Mucosa of descending colon (tissue), 3 donors: ENCODE results near the gene FAM149B1. TPM values are rescaled to one million over a fixed set of nuclear protein-coding genes. Genes with fewer than 3 reads are reported as not detected.

Experiments used
- ATAC-seq: fragments of 200-7000 bp; cut with Tn5 transposase; one replicate; pipeline ENCODE4 v1.9.1; 2020; ENCODE audit warnings: mild to moderate bottlenecking, moderate library complexity
- DNase-seq, 3 donors: peaks; one replicate each; pipeline ENCODE4 v3.0.0-alpha.2; 2020
- H3K36me3 ChIP-seq: fragments of 200-600 bp; one replicate; pipeline ENCODE4 v1.8.0; 2021; ENCODE audit warnings: low read depth, mild to moderate bottlenecking
- H3K4me1 ChIP-seq: fragments of 200-600 bp; one replicate; pipeline ENCODE4 v1.8.0; 2021; ENCODE audit warnings: low read depth, mild to moderate bottlenecking
- H3K4me3 ChIP-seq: fragments of 200-600 bp; one replicate; pipeline ENCODE4 v1.8.0; 2021; ENCODE audit warnings: mild to moderate bottlenecking
- H3K9me3 ChIP-seq: fragments of 200-600 bp; one replicate; pipeline ENCODE4 v1.8.0; 2021; ENCODE audit warnings: mild to moderate bottlenecking
- CTCF ChIP-seq: fragments of 200-600 bp; IDR thresholded peaks from one replicate; pipeline ENCODE4 v1.8.0; 2022; ENCODE audit warnings: antibody characterized with exemption, mild to moderate bottlenecking
- intact Hi-C, 2 donors: fragments of 100-400 bp; cut with DNase I in 1 of 2; cut with micrococcal nuclease in 1 of 2; formaldehyde crosslinking; loops; one replicate each; pipeline versions ENCODE4 v1.11.0 to v1.11.1; 2022; cut with DNase I, micrococcal nuclease
- total RNA-seq, 3 donors: library from RNA; stranded (reverse); fragmentation: NEBNext Ultra II Directional in 2 of 3; extraction: Animal tissue kit (Norgen Biotek cat#: 25700) in 2 of 3; gene quantifications; one replicate each; pipeline versions ENCODE4 v1.2.1 to v1.2.4, GENCODE V29; 2021 to 2023
- donor health status: DM: no; HTN: no; CAD: no; lungs with moderate emphysema.
- donor health status: DM: no; HTN: no; CAD: no.
- donor health status: DM: no; HTN: yes; CAD: no.

The FAM149B1 gene
- total RNA-seq, 3 donors from 2014 or later: 15.4 to 23.0 (median 20.5) TPM

DNA sequence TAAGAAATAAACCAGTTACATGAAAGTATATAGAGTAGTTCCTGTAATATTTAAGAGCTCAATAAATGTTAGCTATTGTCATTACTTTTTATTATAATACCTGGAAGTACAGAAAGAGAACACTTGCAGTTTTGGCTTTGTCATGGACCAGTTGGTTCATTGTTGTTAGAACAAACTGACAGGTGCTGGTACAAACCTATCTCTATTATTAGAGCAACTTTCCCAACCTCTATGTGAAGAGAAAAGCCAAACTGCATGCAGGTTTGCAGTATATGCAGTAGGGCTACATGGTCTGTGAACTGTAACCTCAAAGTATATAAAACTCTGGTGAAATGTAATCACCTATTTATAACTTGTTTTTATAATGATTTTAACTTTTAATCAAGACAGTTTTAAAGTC lies 58.7 kb downstream of the FAM149B1 start:
- H3K36me3 ChIP-seq: no peaks in the 10 kb centered on the region
- no peak for TF ChIP-seq CTCF

GRCh38 chr10:73228247-73228646 lies 60.3 kb downstream of the FAM149B1 start:
- DNase-seq (no peak), ATAC-seq (no peak)
- H3K4me1 ChIP-seq: no peaks in the 10 kb centered on the region
- no peak overlapping the region for H3K4me3 ChIP-seq
- no peaks in the 10 kb centered on the region for H3K9me3 ChIP-seq
- TF ChIP-seq CTCF: no peak
- no peaks in the 10 kb centered on the region for H3K36me3 ChIP-seq
- intact Hi-C loops: no loop called here

More for the DNA sequence above, 58.7 kb downstream of the FAM149B1 start:
- intact Hi-C loops: no loop called here
- Histone ChIP-seq H3K9me3 (no peaks in the 10 kb centered on the region), H3K4me1 (no peaks in the 10 kb centered on the region), H3K4me3 (no peak overlapping the region)
- ATAC-seq (no peak), DNase-seq (no peak)

GRCh38 chr10:73229567-73229966 lies 61.6 kb downstream of the FAM149B1 start:
- Histone ChIP-seq H3K9me3 (no peaks in the 10 kb centered on the region), H3K36me3 (no peaks in the 10 kb centered on the region), H3K4me1 (no peaks in the 10 kb centered on the region), H3K4me3 (no peak overlapping the region)
- DNase-seq: no peak
- intact Hi-C loops: no loop called here
- ATAC-seq: no peak
- no peak for TF ChIP-seq CTCF

DNA sequence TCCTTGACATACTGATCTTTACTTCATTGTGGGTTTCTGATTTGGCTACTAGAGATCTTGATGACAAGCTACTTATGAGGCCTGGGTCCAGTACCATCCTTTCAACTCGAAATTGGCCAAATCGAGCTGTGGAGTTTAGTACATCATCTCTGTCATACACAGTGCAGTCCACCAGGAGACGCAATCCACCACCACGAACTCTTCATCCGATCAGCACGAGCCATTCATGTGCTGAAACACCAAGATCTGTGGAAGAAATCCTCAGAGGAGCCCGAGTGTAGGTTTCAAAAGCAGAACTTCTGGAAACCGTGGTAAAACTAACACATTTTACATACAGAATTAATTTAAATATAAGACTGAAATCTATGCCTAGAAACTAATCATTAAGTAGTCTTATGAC lies 65.0 kb downstream of the FAM149B1 start:
- DNase-seq (no peak), ATAC-seq (no peak)
- Histone ChIP-seq H3K4me3 (no peak overlapping the region), H3K4me1 (no peaks in the 10 kb centered on the region), H3K9me3 (no peaks in the 10 kb centered on the region), H3K36me3 (no peaks in the 10 kb centered on the region)
- intact Hi-C loops: no loop called here
- TF ChIP-seq CTCF: no peak

DNA sequence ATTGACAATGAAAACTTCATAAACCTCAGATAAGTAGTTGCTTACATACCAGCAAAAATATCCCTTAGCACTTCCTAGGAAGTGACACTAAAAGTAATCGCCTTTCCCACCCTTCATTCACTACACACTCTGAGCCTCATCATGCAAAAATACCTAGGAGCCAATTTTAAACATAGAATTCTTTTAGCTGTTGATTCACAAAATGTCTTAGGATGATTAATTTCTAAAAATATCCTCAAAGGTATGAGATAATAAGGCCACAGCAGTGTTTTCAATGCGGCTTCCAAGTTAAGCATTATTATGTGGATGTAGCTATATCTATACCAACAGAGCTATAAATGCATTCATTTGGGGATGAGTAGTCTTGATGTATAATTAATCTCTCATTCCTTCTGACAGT lies 66.0 kb downstream of the FAM149B1 start:
- Histone ChIP-seq H3K36me3 (no peaks in the 10 kb centered on the region), H3K9me3 (no peaks in the 10 kb centered on the region), H3K4me3 (no peak overlapping the region), H3K4me1 (no peaks in the 10 kb centered on the region)
- TF ChIP-seq CTCF: no peak
- intact Hi-C loops: no loop called here
- no peak for DNase-seq
- ATAC-seq: no peak

- Histone ChIP-seq H3K4me1 (no peaks in the 10 kb centered on the region), H3K4me3 (no peak overlapping the region), H3K9me3 (no peaks in the 10 kb centered on the region), H3K36me3 (no peaks in the 10 kb centered on the region)
- no peak for TF ChIP-seq CTCF
- DNase-seq: no peak
- no peak for ATAC-seq
- intact Hi-C loops: no loop called here
Measured at GRCh38 chr10:73234695-73235094, 66.8 kb downstream of the FAM149B1 start.
